HCT116 (cell line): Measurements from ENCODE around the gene GAL. TPM values are rescaled to one million over a fixed set of nuclear protein-coding genes. Genes with fewer than 3 reads are reported as not detected.

Experiments used
- ATAC-seq: fragments of 200-7000 bp; cut with Tn5 transposase; 2 replicates; pipeline ENCODE4 v1.9.1; 2020; ENCODE audit warnings: mild to moderate bottlenecking, moderate library complexity
- BruUV-seq: library from RNA; stranded (reverse); fragments of 400-500 nt; replicated peaks from 2 replicates; lab custom pipeline; 2021; lab: Mats Ljungman, UMichigan
- CTCF ChIA-PET: fragments of 300-600 bp; sonication (Branson Sonifier 250); formaldehyde crosslinking; loops from one replicate; lab custom pipeline; 2021; ENCODE audit warnings: antibody characterized with exemption; lab: Charles Lee
- POLR2A ChIA-PET: fragments of 300-600, 350-600 bp; sonication (Branson Sonifier 250); formaldehyde crosslinking; loops from one replicate; lab custom pipeline; 2021; ENCODE audit warnings: antibody characterized with exemption; lab: Charles Lee
- RAD21 ChIA-PET, 2 experiments: fragments of 300-600 bp; sonication (Branson Sonifier 250); formaldehyde crosslinking; loops; one replicate each; lab custom pipeline; 2023; ENCODE audit warnings: low total read pairs in 2 of 2; ENCODE audit not compliant: uncharacterized antibody in 2 of 2, unreplicated experiment in 2 of 2, low non-redundant PET in 1 of 2; lab: Charles Lee
- DNase-seq: peaks from one replicate; pipeline ENCODE4 v3.0.0-alpha.2; 2010; ENCODE audit warnings: low read depth, low spot score
- H2AFZ ChIP-seq: fragments of 200-600 bp; shearing (Covaris generic), sonication (generic); 2 replicates; pipeline ENCODE4 v1.6.1; 2017; ENCODE audit warnings: low read depth, mixed run types, mixed read lengths, antibody characterized with exemption, low read length; ENCODE audit not compliant: poor library complexity, severe bottlenecking
- H3K27ac ChIP-seq: 2 replicates; pipeline ENCODE4 v1.5.1; 2012; ENCODE audit warnings: low read depth, low read length
- H3K27me3 ChIP-seq: fragments of 200-600 bp; sonication (generic); 2 replicates; pipeline ENCODE4 v1.6.1; 2016; ENCODE audit warnings: mixed run types, low read length, mixed read lengths; ENCODE audit not compliant: insufficient read depth
- H3K36me3 ChIP-seq, 2 experiments: fragments of 200-500 bp in 1 of 2; fragments of 200-600 bp in 1 of 2; sonication (Bioruptor generic) in 1 of 2; sonication (generic) in 1 of 2; 2 replicates each; pipeline versions ENCODE4 v1.5.1 to v1.6.1; 2014 to 2016; ENCODE audit warnings: low read length in 2 of 2, inconsistent platforms in 1 of 2, mixed read lengths in 1 of 2, mixed run types in 1 of 2; ENCODE audit not compliant: insufficient read depth in 2 of 2, control insufficient read depth in 1 of 2
- H3K4me1 ChIP-seq, 2 experiments: fragments of 200-600 bp in 1 of 2; sonication (generic) in 1 of 2; 2 replicates each; pipeline versions ENCODE4 v1.5.1 to v1.6.1; 2012 to 2017; ENCODE audit warnings: low read length in 2 of 2, inconsistent platforms in 1 of 2, mild to moderate bottlenecking in 1 of 2, mixed read lengths in 1 of 2, mixed run types in 1 of 2, moderate library complexity in 1 of 2; ENCODE audit not compliant: insufficient read depth in 2 of 2, control insufficient read depth in 1 of 2
- H3K4me2 ChIP-seq: fragments of 200-600 bp; sonication (generic); 2 replicates; pipeline ENCODE4 v1.6.1; 2017; ENCODE audit warnings: mixed run types, low read length, mixed read lengths
- H3K4me3 ChIP-seq, 2 experiments: fragments of 200-600 bp in 1 of 2; sonication (generic) in 1 of 2; replicated peaks in 1 of 2; 2 replicates each; pipeline ENCODE4 v1.5.1; 2011 to 2016; ENCODE audit warnings: low read length in 2 of 2, control low read depth in 1 of 2, low read depth in 1 of 2, mild to moderate bottlenecking in 1 of 2, mixed read lengths in 1 of 2, mixed run types in 1 of 2
- H3K79me2 ChIP-seq: fragments of 200-600 bp; sonication (generic); 2 replicates; pipeline ENCODE4 v1.6.1; 2017; ENCODE audit warnings: mild to moderate bottlenecking, mixed run types, low read length, moderate library complexity, mixed read lengths; ENCODE audit not compliant: insufficient read depth
- H3K9ac ChIP-seq: fragments of 200-600 bp; sonication (generic); 2 replicates; pipeline ENCODE4 v1.6.1; 2016; ENCODE audit warnings: low read length, mixed read lengths
- H3K9me2 ChIP-seq: fragments of 200-600 bp; sonication (generic), shearing (Covaris generic); 2 replicates; pipeline ENCODE4 v1.6.1; 2017; ENCODE audit warnings: mixed run types, mild to moderate bottlenecking, moderate library complexity; ENCODE audit not compliant: insufficient read depth
- H3K9me3 ChIP-seq, 2 experiments: fragments of 200-500 bp in 1 of 2; fragments of 200-600 bp in 1 of 2; sonication (Bioruptor generic) in 1 of 2; sonication (generic) in 1 of 2; 2 replicates each; pipeline ENCODE4 v1.6.1; 2014 to 2017; ENCODE audit warnings: low read length in 2 of 2, mixed read lengths in 2 of 2, inconsistent platforms in 1 of 2, low read depth in 1 of 2, mild to moderate bottlenecking in 1 of 2, mixed run types in 1 of 2, moderate library complexity in 1 of 2; ENCODE audit not compliant: control insufficient read depth in 1 of 2, insufficient read depth in 1 of 2
- H4K20me1 ChIP-seq: fragments of 200-600 bp; sonication (generic), shearing (Covaris generic); 2 replicates; pipeline ENCODE4 v1.6.1; 2017; ENCODE audit warnings: mixed run types, mild to moderate bottlenecking, moderate library complexity; ENCODE audit not compliant: insufficient read depth
- CEBPB ChIP-seq: IDR thresholded peaks from 2 replicates; pipeline ENCODE4 v1.6.1; 2012; ENCODE audit warnings: low read depth
- EGR1 ChIP-seq: IDR thresholded peaks from 2 replicates; pipeline ENCODE4 v1.6.1; 2012; ENCODE audit warnings: low read depth
- EZH2 ChIP-seq: fragments of 200-600 bp; sonication (generic); IDR thresholded peaks from 2 replicates; pipeline ENCODE4 v1.6.1; 2017; ENCODE audit warnings: antibody characterized with exemption, mixed run types
- EZH2phosphoT487 ChIP-seq: fragments of 200-600 bp; IDR thresholded peaks from 2 replicates; pipeline ENCODE4 v1.6.1; 2018; ENCODE audit warnings: antibody characterized with exemption, borderline replicate concordance
- FOSL1 ChIP-seq: IDR thresholded peaks from 2 replicates; pipeline ENCODE4 v1.6.1; 2012; ENCODE audit warnings: low read depth
- JUND ChIP-seq: IDR thresholded peaks from 2 replicates; pipeline ENCODE4 v1.6.1; 2012
- POLR2A ChIP-seq: IDR thresholded peaks from 2 replicates; pipeline ENCODE4 v1.7.0; 2011; ENCODE audit warnings: borderline replicate concordance; ENCODE audit not compliant: insufficient read depth, insufficient read length; ENCODE audit errors: extremely low read depth
- POLR2AphosphoS5 ChIP-seq: IDR thresholded peaks from 2 replicates; pipeline ENCODE4 v1.6.1; 2011; ENCODE audit warnings: mild to moderate bottlenecking, low read depth, low read length, moderate library complexity
- TCF7L2 ChIP-seq: IDR thresholded peaks from 2 replicates; pipeline ENCODE4 v1.7.0; 2011; ENCODE audit warnings: borderline replicate concordance, inconsistent platforms; ENCODE audit not compliant: insufficient read depth, insufficient read length; ENCODE audit errors: extremely low read depth
- ZBTB33 ChIP-seq: IDR thresholded peaks from 2 replicates; pipeline ENCODE4 v1.6.1; 2011; ENCODE audit warnings: mild to moderate bottlenecking, low read length, moderate library complexity; ENCODE audit not compliant: insufficient replicate concordance; ENCODE audit errors: extremely low read depth
- intact Hi-C: fragments of 100-400 bp; cut with micrococcal nuclease; formaldehyde crosslinking; loops from 2 replicates; pipeline ENCODE4 v1.10.0; 2022
- total RNA-seq: library from RNA; stranded (reverse); gene quantifications from one replicate; pipeline ENCODE4 v1.2.1, GENCODE V29; 2021; ENCODE audit not compliant: unreplicated experiment

The GAL gene
- total RNA-seq, 1 experiment from 2014 or later = 83.1 TPM

DNA sequence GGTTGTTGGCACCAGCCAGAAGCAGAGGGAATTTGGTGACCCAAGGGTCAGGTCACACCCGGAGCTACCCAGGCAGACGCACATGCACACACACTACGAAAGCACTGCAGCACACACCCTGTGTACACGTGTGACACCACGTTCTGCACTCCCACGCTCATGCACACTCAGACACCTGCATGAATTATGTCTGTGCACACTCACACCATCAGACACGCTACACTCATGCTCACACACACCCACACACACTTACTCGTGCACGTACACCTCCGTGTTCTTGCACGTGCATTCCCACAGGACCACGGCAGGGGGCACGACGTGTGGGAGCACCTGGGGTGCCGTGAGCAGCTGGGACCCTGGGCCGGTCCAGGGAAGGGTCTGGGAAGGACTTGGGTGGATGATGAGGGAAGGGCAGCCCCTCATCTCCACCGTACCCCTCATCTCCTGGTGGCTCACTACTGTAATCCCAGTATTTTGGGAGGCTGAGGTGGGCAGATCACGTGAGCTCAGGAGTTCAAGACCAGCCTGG is 20.8 kb upstream of the GAL start:
- no peaks in the 10 kb centered on the region for H4K20me1 ChIP-seq
- RAD21 ChIA-PET = no interaction called here
- no TSS peak for BruUV-seq
- POLR2A ChIA-PET = no interaction called here
- no peaks in the 10 kb centered on the region for H3K4me1 ChIP-seq
- no peak overlapping the region for H3K4me3 ChIP-seq
- H3K9me2 ChIP-seq = no peaks in the 10 kb centered on the region
- H3K27ac ChIP-seq = no peak overlapping the region
- no peaks in the 10 kb centered on the region for H3K9me3 ChIP-seq
- CTCF ChIA-PET = no interaction called here
- no peaks in the 10 kb centered on the region for H3K79me2 ChIP-seq
- H2AFZ ChIP-seq = no peak overlapping the region
- no peak overlapping the region for H3K4me2 ChIP-seq
- intact Hi-C loops = no loop called here
- no peak overlapping the region for H3K9ac ChIP-seq
- ATAC-seq (no peak), DNase-seq (no peak)
- no peaks in the 10 kb centered on the region; the same call in 1 of the 2 replicates for H3K27me3 ChIP-seq
- no peak for TF ChIP-seq POLR2AphosphoS5
- no peak for TF ChIP-seq CEBPB
- TF ChIP-seq JUND = no peak
- no peak for TF ChIP-seq POLR2A
- TF ChIP-seq EZH2 = no peak
- no peak for TF ChIP-seq TCF7L2
- TF ChIP-seq ZBTB33 = no peak
- no peak for TF ChIP-seq EGR1
- TF ChIP-seq FOSL1 = no peak
- TF ChIP-seq EZH2phosphoT487 = no peak
- H3K36me3 ChIP-seq = no peaks in the 10 kb centered on the region
